Mesendoderm (in vitro differentiated cells): ENCODE data around the gene C11orf21.

Source experiments
- DNase-seq: peaks from one replicate; pipeline ENCODE4 v3.0.0; 2013
- H2AK5ac ChIP-seq: 2 replicates; pipeline ENCODE4 v1.6.1; 2013; ENCODE audit warnings: low read length, inconsistent platforms
- H2BK120ac ChIP-seq: 2 replicates; pipeline ENCODE4 v1.6.1; 2013; ENCODE audit warnings: low read depth, mild to moderate bottlenecking, low read length, moderate library complexity, mixed read lengths
- H2BK15ac ChIP-seq: replicated peaks from 2 replicates; pipeline ENCODE4 v1.6.1; 2013; ENCODE audit warnings: low read depth, mild to moderate bottlenecking, moderate library complexity
- H2BK5ac ChIP-seq: 2 replicates; pipeline ENCODE4 v1.6.1; 2013; ENCODE audit warnings: low read length, inconsistent platforms
- H3K18ac ChIP-seq: 2 replicates; pipeline ENCODE4 v1.6.1; 2013; ENCODE audit warnings: mild to moderate bottlenecking, low read length, mixed read lengths
- H3K23ac ChIP-seq: one replicate; pipeline ENCODE4 v1.6.1; 2013; ENCODE audit warnings: low read length
- H3K27ac ChIP-seq: 2 replicates; pipeline ENCODE4 v1.5.1; 2013; ENCODE audit warnings: low read depth, mild to moderate bottlenecking, inconsistent platforms, low read length, moderate library complexity
- H3K27me3 ChIP-seq: 2 replicates; pipeline ENCODE4 v1.6.1; 2013; ENCODE audit warnings: low read length, control low read depth, mild to moderate bottlenecking, inconsistent platforms; ENCODE audit not compliant: insufficient read depth, poor library complexity
- H3K36me3 ChIP-seq: 2 replicates; pipeline ENCODE4 v1.6.1; 2013; ENCODE audit warnings: low read length, inconsistent platforms; ENCODE audit not compliant: control insufficient read depth, insufficient read depth
- H3K4ac ChIP-seq: one replicate; pipeline ENCODE4 v1.6.1; 2013; ENCODE audit warnings: low read depth, mild to moderate bottlenecking, low read length, moderate library complexity
- H3K4me1 ChIP-seq: 2 replicates; pipeline ENCODE4 v1.6.1; 2013; ENCODE audit warnings: low read depth, low read length, inconsistent platforms; ENCODE audit not compliant: control insufficient read depth
- H3K4me2 ChIP-seq: 2 replicates; pipeline ENCODE4 v1.6.1; 2013; ENCODE audit warnings: low read length
- H3K4me3 ChIP-seq: 2 replicates; pipeline ENCODE4 v1.5.1; 2013; ENCODE audit warnings: mild to moderate bottlenecking, low read length
- H3K56ac ChIP-seq: one replicate; pipeline ENCODE4 v1.6.1; 2013; ENCODE audit warnings: low read length
- H3K79me1 ChIP-seq: 2 replicates; pipeline ENCODE4 v1.6.1; 2013; ENCODE audit warnings: low read length, inconsistent platforms
- H3K79me2 ChIP-seq: 2 replicates; pipeline ENCODE4 v1.6.1; 2013; ENCODE audit warnings: mild to moderate bottlenecking, low read length; ENCODE audit not compliant: control insufficient read depth, insufficient read depth
- H3K9ac ChIP-seq: 2 replicates; pipeline ENCODE4 v1.6.1; 2013; ENCODE audit warnings: low read length, inconsistent platforms
- H4K5ac ChIP-seq: one replicate; pipeline ENCODE4 v1.6.1; 2013; ENCODE audit warnings: low read length
- H4K8ac ChIP-seq: one replicate; pipeline ENCODE4 v1.6.1; 2013; ENCODE audit warnings: low read depth, mild to moderate bottlenecking, control low read depth, low read length, moderate library complexity
- WGBS: extraction: QIAGEN DNeasy Blood & Tissue Kit; methylation state at CpG from one replicate; pipeline ENCODE4 v1.1.7; 2013; ENCODE audit warnings: low lambda C conversion rate, missing lambda C conversion rate; ENCODE audit not compliant: insufficient coverage; ENCODE audit errors: extremely low coverage; 5-methylcytosine and 5-hydroxymethylcytosine counted together

C11orf21 gene

GRCh38 chr11:2298131-2298794, 3.5 kb downstream of the C11orf21 start:
- no peak overlapping the region for H4K8ac ChIP-seq
- H3K56ac ChIP-seq = no peak overlapping the region
- WGBS = no CpG with 5 or more reads among the region's 14 CpGs
- H3K27me3 ChIP-seq = no peaks in the 10 kb centered on the region
- no peak overlapping the region for H4K5ac ChIP-seq
- no peak overlapping the region for H3K18ac ChIP-seq
- no peaks in the 10 kb centered on the region for H3K4me1 ChIP-seq
- H3K79me2 ChIP-seq = no peaks in the 10 kb centered on the region
- no peak overlapping the region for H3K23ac ChIP-seq
- no peak overlapping the region for H3K4me2 ChIP-seq
- no peak overlapping the region for H3K4ac ChIP-seq
- no peak overlapping the region for H3K27ac ChIP-seq
- no peak overlapping the region for H3K4me3 ChIP-seq
- H2BK15ac ChIP-seq = no peak overlapping the region
- H3K9ac ChIP-seq = no peak overlapping the region
- H2BK5ac ChIP-seq = no peak overlapping the region
- no peaks in the 10 kb centered on the region for H3K36me3 ChIP-seq
- H2AK5ac ChIP-seq = no peak overlapping the region
- no peak overlapping the region for H2BK120ac ChIP-seq
- H3K79me1 ChIP-seq = no peaks in the 10 kb centered on the region
- no peak for DNase-seq

GRCh38 chr11:2297623-2298030, 4.1 kb downstream of the C11orf21 start:
- H3K23ac ChIP-seq = no peak overlapping the region
- no peaks in the 10 kb centered on the region for H3K79me2 ChIP-seq
- H3K4me3 ChIP-seq = no peak overlapping the region
- no peak for DNase-seq
- no peak overlapping the region for H2BK15ac ChIP-seq
- no peak overlapping the region for H2AK5ac ChIP-seq
- no peak overlapping the region for H2BK120ac ChIP-seq
- no peak overlapping the region for H3K27ac ChIP-seq
- no peak overlapping the region for H3K18ac ChIP-seq
- no peaks in the 10 kb centered on the region for H3K79me1 ChIP-seq
- no peaks in the 10 kb centered on the region for H3K4me1 ChIP-seq
- no peak overlapping the region for H3K9ac ChIP-seq
- no CpG with 5 or more reads among the region's 1 CpG for WGBS
- H3K4me2 ChIP-seq = no peak overlapping the region
- H4K8ac ChIP-seq = no peak overlapping the region
- no peaks in the 10 kb centered on the region for H3K27me3 ChIP-seq
- H3K36me3 ChIP-seq = no peaks in the 10 kb centered on the region
- no peak overlapping the region for H2BK5ac ChIP-seq
- H3K56ac ChIP-seq = no peak overlapping the region
- no peak overlapping the region for H3K4ac ChIP-seq
- no peak overlapping the region for H4K5ac ChIP-seq

DNA sequence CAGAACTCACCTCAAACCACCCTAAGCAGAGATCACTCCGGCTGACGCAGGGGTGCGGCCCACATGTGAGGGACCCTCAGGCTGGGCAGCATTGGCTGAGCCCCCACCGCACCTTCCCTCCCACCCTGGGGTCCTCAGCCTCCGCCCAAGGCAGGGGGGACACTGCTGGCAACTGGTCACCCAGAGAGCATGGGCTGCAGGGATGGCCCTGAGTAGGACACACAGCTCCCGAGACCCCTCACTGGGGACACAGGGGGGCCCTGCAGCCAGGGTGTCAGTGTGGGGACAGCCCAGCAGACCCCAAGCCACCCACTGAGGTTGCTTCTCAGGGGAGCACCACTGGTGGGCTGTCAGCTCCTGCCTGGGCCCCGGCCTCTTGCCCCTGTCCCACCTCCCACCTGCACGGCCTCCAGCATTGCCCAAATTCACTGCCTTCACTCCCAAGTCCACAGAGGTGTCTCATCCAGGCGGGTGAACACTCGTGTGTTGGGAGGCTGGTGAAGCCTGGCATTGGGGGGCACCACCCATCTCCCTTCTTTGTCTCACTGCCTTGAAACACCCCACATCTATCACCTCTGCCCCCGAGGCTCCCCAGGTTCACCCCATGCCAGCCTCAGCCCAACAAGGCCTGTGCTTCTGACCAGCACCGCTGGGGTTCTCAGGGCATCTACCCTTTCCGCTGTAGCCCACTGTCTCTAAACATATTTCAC, 4.7 kb downstream of the C11orf21 start:
- H4K5ac ChIP-seq = no peak overlapping the region

GRCh38 chr11:2295971-2296912, 5.5 kb downstream of the C11orf21 start:
- Histone ChIP-seq H2BK15ac (no peak overlapping the region), H3K4me2 (no peak overlapping the region), H3K36me3 (no peaks in the 10 kb centered on the region), H3K79me1 (no peaks in the 10 kb centered on the region), H3K56ac (no peak overlapping the region), H3K79me2 (no peaks in the 10 kb centered on the region), H3K9ac (no peak overlapping the region), H4K8ac (no peak overlapping the region), H3K4me3 (no peak overlapping the region), H3K23ac (no peak overlapping the region), H3K4ac (no peak overlapping the region), H2AK5ac (no peak overlapping the region), H3K4me1 (no peaks in the 10 kb centered on the region), H4K5ac (no peak overlapping the region), H3K18ac (no peak overlapping the region), H3K27me3 (no peaks in the 10 kb centered on the region), H2BK120ac (no peak overlapping the region), H3K27ac (no peak overlapping the region), H2BK5ac (no peak overlapping the region)
- no peak for DNase-seq
- WGBS = no CpG with 5 or more reads among the region's 17 CpGs

More for the DNA sequence above, 4.7 kb downstream of the C11orf21 start:
- H3K4me2 ChIP-seq = no peak overlapping the region
- H3K27me3 ChIP-seq = no peaks in the 10 kb centered on the region
- no peak overlapping the region for H2AK5ac ChIP-seq
- H3K23ac ChIP-seq = no peak overlapping the region
- H3K4ac ChIP-seq = no peak overlapping the region
- no peak overlapping the region for H2BK120ac ChIP-seq
- H3K36me3 ChIP-seq = no peaks in the 10 kb centered on the region
- no peak overlapping the region for H3K9ac ChIP-seq
- no peak overlapping the region for H3K56ac ChIP-seq
- no peak for DNase-seq
- no peak overlapping the region for H3K18ac ChIP-seq
- no peaks in the 10 kb centered on the region for H3K79me2 ChIP-seq
- H3K4me3 ChIP-seq = no peak overlapping the region
- WGBS = no CpG with 5 or more reads among the region's 13 CpGs
- no peaks in the 10 kb centered on the region for H3K4me1 ChIP-seq
- H2BK15ac ChIP-seq = no peak overlapping the region
- H2BK5ac ChIP-seq = no peak overlapping the region
- no peak overlapping the region for H4K8ac ChIP-seq
- H3K27ac ChIP-seq = no peak overlapping the region
- H3K79me1 ChIP-seq = no peaks in the 10 kb centered on the region

- no peaks in the 10 kb centered on the region for H3K27me3 ChIP-seq
- no CpG with 5 or more reads among the region's 8 CpGs for WGBS
Measured at GRCh38 chr11:2294926-2295290, 6.8 kb downstream of the C11orf21 start.

More at GRCh38 chr11:2294926-2295290, 6.8 kb downstream of the C11orf21 start:
- Histone ChIP-seq H2BK5ac (no peak overlapping the region), H2BK15ac (no peak overlapping the region), H3K56ac (no peak overlapping the region), H4K8ac (no peak overlapping the region), H3K23ac (no peak overlapping the region), H3K27ac (no peak overlapping the region), H3K4ac (no peak overlapping the region), H4K5ac (no peak overlapping the region), H2AK5ac (no peak overlapping the region), H3K79me2 (no peaks in the 10 kb centered on the region), H3K36me3 (no peaks in the 10 kb centered on the region), H3K9ac (no peak overlapping the region), H3K4me1 (no peaks in the 10 kb centered on the region), H3K18ac (no peak overlapping the region), H3K79me1 (no peaks in the 10 kb centered on the region), H3K4me2 (no peak overlapping the region), H3K4me3 (no peak overlapping the region), H2BK120ac (no peak overlapping the region)
- no peak for DNase-seq
